Islet of Langerhans (tissue), 1 donor: ENCODE results near the gene EZR.

ENCODE experiments used
- FAIRE-seq: peaks from one replicate; lab custom pipeline; 2011; peaks lifted over from hg19 to GRCh38; lab: Jason Lieb, UNC

EZR gene

DNA sequence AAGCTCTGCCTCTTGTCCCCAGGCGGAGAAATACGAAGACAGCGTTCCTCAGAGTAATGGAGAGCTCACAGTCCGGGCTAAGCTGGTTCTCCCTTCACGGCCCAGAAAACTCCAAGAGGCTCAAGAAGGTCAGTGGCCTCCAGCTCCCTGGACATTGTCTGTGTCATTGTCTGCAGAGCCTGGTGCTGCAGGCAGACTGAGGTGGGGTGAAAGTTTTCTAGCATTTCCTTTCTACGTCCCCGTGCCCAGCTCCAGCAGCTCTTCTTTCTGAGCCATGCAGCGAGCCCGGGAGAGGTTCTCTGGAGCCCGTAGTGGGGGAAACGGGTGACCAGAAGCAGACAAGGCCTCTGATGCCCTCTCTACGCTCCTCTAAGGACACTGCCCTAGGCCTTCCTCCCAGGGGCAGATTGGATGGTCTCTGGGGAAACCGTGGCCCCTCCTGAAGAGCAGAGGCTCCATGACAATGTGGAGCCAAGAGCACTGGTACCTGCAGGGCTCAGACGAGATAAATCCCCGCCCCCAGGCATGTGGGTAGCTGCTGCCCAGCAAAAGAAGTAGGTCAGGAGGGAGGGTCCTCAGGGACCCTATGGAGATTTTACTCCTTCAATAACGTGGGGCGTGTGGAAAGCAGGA, 58.4 kb downstream of the EZR start:
- FAIRE-seq: no peak

DNA sequence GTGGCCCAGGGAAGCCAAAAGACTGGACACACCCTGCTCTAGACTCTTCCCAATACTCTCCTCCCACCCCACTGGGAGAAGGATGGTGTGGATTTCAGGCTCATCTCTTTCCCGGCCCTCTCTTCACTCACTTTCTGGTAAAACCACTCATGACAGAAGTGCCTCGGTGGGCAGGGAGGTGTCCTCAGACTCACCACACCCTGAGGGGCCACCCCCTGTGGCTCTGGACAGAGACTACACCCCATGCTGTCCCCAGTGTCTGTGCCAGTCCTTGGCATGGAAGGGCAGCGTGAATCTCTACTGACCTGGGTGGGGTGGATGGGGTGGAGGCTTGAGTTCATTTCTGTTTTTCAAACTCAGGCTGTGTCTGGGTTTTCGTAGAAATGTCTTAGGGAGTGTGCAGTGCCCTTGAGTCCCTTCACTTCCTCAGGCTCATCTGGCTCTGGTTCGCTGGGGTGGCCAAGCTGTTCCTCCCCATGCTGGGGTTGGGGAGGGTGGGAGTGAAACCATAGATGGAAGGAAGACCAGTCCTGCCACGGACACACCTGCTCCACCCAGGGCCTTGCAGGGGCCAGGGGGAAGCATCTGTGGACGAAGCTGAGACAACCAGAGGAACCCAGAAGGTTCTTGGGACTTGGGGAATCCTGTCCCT, 59.1 kb downstream of the EZR start:
- no peak for FAIRE-seq

DNA sequence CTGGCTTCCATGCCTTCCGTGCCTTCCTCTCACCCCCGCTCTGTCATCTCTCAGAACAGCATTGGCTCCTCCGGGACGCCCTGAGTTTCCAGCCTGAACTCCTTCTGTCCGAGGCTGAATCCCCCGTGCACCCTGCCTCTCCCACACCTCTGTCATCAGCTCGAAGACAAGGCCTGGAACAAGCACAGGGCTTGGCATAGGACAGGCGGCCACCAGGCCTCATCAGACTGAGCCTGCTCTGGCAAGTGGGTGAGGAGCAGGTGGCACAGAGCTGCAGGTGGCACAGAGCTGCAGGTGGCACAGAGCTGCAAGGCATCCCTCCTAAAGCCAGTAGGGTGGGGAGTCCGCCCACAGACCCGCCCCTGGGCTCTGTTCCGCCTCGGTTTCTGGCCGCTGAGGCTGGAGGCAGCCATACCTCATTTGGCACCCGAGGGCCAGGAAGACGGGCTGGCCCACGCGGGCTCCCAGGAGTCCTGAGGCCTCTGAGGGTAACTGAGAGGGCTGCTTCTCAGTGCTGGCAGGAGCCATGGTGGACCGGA, 60.2 kb downstream of the EZR start:
- FAIRE-seq: no peak

DNA sequence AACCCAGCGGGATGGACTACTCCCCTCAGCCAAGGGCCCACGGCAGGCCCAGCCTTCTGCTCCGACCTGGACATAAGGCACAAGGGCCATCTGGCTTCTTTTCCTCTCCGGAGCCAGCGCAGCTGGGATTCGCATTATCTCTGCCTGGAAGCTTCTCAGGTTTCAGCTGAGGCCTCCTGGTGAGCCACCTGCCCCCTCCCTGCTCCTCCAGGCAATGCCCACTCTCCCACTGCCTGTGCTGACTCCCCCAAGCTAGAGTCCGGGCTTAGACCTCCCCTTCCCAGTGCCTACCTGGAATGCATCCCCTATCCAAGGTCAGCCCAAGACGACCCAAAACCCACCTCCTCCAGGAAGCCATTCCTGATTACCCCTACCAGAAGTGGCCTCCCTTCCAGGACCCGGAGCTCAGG, 60.7 kb downstream of the EZR start:
- no peak for FAIRE-seq

DNA sequence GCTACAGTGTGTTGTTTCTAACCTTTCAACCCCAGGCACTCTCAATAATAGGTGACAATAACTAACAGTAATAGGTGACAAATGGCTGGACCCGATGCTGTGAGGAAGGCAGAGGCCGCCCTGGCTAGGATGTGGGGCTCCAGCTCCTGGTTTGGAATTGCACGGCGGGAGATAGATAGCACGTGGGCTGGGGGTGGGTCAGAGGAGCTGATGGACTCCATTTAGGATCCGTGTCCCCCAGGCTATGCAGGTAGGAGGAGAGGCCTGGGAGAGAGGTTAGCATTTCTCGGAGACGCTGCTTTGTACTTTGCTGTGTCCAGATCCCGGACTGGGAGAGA, 61.4 kb downstream of the EZR start:
- FAIRE-seq: no peak

DNA sequence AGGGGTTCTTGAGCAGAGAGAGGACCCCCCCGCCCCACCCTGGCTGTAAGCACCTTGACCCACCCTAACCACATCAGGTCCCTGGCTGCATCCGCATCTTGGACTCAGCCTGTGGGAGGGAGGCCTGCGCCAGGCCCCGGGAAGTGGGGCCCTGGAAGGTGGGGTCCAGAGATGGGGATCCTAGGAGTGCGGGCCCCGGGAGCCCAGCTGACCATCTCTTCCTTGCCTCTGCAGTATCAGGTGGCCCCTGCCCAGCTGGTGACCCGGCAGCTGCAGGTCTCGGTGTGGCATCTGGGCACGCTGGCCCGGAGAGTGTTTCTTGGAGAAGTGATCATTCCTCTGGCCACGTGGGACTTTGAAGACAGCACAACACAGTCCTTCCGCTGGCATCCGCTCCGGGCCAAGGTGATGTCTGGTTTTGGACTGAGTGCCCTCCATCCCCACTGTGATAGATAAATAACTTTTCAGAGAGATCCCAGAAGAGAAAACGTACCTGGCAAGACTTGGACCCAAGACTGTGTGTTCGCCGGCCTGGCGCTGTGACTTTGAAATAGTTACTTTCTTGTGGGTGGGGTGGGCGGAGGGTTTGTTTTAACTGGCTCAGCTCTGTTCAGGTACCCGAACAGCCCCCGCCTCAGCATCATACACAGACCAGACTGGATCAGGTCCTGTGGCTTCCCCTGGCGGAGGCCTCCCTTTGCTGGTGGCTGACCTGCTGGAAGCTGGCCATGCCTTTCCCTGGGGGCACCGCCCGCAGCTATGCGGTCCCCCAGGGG, 62.0 kb downstream of the EZR start:
- no peak for FAIRE-seq

DNA sequence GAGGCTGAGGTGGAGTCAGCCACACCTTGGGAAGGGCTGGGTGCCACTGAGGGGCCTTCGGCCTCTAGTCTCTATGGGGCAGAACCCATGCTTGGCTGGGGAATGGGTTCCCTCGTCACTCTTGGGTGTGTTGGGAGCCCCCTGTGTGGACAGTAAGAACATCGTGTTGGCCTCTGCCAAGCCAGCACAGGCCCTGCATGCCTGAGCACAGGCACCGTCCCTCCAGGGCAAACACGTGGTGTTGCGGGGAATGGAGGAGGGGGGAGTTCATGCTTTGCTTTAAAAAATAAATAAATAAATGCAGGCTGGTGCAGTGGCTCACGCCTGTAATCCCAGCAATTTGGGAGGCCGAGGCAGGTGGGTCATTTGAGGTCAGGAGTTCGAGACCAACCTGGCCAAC, 63.0 kb downstream of the EZR start:
- no peak for FAIRE-seq

DNA sequence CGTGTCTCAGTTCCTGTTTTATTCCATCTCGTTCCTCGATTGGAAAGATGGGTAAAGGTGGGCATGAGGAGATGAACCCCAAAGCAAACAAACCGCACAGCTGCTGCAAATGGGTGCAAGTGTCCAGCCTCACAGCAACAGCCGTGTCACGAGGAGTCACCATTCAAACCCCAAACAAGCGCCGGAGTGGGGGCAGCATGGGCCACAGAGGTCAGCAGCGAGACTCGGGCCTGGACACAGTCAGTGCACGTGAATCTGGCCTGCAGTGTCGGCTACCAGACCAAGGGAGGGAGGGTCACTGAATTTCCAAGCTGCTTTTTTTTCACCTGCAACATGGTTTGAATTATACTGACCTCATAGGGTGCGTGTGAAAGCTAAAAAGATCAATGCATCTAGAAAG, 63.5 kb downstream of the EZR start:
- no peak for FAIRE-seq

DNA sequence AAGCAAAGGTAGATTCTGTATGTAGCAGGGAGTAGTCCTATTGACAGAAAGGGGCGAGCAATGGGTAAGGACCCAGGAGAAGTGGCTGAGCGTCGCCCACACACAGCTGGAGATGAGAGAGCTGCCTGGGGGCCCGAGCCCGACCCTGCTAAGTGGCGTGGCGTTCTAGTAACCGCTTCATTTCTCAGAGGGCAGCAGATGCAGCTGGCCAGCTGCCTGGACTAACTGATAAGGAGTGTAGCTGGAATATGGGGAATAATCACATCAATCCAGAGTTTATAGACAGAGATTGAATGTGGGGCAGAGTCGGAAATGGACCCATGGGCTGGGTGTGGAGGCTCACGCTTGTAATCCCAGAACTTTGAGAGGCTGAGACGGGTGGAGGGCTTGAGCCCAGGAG, 64.4 kb downstream of the EZR start:
- FAIRE-seq: no peak

DNA sequence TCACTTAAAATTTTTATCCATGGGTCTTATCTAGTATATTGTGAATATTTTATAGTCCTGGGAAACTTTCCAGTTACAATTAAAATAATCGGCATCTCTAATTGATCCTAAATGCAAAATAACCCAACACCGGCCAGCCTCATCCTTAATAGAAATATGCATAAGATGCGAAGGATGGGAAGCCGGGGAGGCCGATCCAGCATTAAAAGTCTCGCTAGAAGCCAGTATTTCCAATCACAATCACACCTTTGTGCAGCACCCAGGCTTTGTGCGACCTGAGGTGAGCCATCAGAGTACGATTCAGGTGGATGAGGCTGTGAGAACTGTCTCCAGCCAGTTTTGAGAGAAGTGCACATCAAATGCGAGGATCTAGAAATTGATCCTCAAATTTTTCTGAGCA, 65.4 kb downstream of the EZR start:
- no peak for FAIRE-seq

DNA sequence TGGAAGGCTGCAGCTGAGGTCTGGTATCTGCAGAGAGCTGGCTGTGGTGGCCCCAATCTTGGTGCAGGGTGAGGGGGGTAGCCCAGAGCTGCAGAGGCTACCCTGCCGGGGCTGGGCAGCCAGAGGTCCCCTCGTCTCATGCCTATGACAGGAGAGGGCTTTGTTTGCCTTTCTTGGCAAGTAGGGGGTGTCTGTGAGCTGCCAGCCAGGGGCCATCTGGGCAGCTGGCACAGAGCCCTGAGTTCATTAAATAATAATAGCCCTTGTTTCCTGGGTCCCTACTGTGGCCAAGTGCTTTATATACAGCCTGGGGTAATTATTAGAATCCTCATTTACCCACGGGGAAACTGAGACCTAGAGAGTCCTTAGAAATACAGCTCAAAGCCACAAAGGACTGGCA, 66.6 kb downstream of the EZR start:
- no peak for FAIRE-seq

DNA sequence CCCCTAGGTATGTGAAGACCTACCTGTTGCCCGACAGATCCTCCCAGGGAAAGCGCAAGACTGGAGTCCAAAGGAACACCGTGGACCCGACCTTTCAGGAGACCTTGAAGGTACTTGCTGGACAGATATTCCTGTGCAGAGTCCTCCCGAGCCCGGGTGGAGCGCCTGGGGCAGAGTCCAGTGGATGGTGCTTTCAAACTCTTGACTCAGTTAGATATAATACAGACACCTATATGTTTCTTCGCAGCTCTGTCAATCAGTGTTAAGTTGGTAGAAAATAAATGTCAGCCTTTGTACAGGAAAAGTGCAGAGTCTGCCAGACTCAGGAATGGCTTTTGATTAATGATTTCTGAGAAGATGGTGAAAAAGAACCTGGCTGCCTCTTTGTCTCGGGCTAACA, 67.2 kb downstream of the EZR start:
- no peak for FAIRE-seq

DNA sequence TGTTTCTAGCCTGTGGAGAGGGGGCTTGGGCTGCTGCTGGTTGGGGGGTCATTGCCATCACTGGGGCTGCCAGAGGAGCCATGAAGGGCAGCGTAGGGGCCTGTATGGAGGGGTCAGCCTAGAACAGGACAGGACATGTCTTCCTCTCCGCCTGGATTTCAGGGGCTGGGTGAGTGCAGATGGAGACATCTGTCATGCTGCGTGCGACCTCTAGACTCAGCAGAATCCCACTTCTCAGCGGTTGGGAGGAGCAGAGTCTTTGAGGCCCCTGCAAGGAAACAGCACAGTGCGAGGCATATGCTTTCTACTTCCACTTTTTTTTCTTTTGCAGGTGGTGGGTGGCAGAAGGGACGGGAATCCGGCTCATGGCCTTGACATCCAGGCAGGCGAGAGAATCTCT, 67.9 kb downstream of the EZR start:
- no peak for FAIRE-seq

DNA sequence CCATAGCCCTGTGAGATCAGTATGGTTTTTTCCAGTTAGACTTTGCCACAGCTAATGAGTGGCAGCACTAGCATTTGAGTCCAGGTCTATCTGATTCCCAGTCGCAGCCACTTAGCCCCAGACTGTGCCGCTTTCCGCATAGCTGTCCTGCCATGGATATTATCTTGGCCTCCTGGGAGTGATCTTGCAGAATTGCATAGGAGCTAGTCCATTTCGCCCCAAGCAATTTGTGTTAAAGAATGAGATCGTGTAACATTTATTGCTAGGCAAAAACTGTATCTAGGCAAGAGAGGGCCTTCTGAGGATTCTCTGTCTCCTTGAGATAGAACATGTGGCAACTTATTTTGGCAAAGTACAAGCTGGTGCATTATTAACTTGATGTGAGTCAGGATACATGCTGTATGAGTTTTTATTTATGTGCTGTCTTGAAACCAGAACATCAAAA, 74.2 kb downstream of the EZR start:
- no peak for FAIRE-seq

DNA sequence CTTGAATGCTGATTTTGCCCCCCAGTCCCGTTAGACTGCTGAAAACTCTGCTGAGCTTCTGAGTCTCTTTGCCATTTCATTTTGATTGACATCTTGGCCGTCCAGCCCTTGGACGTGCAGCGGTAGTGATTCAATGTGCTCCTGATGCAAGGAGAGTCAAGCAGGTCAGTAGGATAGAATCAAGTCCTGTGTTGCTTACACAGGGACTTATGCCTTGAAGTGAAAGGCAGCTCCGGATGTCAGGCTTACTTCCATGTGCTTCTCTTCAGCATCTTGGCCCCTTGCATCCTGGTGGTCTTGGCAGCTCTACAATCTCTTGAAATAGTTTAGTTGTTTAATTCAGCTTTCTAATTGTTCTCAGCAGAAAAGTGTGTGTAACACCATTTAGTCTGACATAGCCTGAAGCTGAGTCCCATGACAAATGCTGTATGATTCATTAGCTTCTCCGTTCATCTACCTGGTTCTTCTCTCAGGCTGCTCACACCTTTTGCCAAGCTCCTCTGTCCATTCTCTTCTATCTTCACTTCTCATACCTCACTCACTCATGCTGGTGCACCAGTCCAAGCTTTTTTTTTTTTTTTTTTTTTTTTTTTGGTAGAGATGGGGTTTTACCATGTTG, 76.0 kb downstream of the EZR start:
- no peak for FAIRE-seq

DNA sequence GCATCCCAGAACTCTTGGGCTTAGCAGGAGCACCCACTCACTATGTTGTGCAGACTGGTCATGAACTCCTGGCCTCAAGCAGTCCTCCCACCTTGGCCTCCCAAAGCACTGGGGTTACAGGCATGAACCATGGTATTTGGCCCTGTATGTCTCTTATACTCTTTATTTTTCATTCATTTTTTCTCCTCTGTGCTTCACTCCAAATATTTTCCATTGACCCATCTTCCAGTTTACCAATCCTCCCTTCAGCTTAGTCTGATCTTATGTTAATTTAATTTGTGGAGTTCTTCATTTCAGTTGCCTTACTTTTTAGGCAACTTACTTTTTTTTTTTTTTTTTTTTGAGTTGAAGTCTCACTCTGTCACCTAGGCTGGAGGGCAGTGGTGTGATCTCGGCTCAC, 79.5 kb downstream of the EZR start:
- FAIRE-seq: no peak

DNA sequence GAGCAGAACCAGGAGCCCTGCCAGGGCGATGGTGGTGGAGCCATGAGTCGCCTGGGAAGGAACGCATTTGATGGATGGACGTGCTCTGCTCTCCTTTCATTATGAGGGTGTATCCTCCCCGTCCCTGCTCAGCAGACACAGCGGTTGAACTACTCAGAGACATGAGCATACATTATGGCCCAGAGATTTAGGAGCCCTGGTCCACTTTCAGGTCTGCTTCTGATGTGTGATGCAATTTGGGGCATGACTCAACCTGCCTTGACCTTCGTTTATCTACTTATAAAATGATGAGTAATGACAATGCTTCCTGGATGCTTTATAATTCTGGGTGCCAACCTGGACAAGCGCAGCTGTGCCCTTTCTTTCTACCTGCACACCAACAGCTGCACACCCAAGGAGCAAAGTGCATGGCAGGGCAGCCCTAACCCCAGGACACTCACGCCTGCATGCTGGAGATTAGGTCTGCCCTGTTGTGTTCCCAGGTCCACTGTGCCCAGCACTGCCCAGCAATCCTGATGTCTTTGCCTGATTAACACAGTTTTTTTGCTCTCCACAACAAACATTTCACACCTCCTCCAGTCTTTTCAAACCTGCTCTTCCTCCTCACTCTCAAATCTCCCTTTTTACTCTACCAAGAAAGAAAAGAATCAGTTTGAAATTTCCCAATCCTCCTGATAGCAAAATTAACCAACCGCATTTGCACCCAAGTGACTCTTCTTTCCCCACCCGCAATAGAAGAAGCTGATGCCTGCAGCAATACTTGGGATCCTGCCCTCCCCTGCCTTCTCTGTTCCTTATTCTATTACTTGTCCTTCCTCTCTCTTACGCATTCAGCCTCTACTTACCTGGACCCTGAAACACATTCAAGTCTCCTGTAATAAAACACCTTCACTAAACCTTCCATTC, 81.2 kb downstream of the EZR start:
- no peak for FAIRE-seq

DNA sequence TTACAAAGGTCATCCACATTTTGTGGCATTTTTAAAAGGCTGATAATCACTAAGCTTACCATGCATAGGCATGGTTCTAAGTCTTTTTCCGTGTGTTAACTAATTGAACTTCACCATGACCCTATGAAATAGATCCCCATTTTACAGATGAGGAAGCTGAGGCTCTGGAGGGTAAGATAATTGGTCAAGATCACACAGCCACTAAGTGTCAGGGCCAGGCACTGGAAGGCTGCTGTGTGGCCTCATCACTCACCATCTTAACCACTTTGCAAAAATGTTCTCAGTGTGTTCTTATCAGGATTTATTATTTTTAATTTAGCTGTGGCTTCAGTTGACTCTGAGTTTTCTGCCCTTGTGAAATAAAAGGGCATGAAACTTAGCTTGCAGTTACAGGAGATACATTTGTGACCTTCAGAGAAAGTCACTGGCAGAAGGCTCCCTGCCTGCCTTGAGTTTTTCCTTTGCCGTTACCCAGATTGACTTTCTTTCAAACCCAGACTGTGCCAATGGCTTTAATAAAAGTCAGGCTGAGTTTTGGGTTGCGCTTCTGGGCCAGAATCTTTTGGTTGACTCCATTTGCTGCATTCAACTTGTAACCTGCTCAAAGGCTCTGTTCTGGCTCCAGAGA, 82.0 kb downstream of the EZR start:
- FAIRE-seq: no peak

DNA sequence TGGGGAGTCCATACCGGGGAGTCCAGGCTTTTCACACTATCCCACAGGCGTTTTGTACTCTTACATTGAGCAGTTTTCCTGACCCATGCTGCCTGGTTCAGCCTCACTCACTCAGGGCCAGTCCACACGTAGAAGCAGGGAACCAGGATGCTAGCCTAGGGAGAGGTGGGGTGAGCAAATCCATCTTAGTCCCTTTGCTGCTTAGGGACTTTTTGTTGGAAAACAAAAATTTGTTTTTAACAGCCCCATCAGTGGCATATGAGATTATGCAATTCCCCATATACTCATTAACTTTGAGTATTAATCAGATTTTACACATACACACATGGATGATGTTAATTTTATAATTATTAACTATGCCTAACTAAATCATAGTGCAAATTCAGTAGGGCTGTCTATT, 84.2 kb downstream of the EZR start:
- no peak for FAIRE-seq

DNA sequence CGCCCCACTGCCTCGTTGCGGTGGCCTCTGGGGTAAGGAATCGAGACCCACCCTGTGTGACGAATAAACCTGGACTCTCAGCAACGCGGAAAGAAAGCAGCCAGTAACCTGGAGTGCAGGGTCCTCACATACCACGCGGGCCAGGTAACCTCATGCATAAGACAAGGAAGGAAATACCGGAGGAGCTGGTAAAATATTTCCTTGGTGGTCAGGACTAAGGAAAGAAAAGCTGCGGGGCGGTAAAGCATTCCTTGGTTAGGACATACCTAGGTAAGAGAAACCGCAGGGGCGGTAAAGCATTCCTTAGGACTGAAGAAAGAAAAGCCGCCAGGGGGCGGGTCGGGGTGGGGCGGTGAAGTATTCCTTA, 88.6 kb downstream of the EZR start:
- no peak for FAIRE-seq

DNA sequence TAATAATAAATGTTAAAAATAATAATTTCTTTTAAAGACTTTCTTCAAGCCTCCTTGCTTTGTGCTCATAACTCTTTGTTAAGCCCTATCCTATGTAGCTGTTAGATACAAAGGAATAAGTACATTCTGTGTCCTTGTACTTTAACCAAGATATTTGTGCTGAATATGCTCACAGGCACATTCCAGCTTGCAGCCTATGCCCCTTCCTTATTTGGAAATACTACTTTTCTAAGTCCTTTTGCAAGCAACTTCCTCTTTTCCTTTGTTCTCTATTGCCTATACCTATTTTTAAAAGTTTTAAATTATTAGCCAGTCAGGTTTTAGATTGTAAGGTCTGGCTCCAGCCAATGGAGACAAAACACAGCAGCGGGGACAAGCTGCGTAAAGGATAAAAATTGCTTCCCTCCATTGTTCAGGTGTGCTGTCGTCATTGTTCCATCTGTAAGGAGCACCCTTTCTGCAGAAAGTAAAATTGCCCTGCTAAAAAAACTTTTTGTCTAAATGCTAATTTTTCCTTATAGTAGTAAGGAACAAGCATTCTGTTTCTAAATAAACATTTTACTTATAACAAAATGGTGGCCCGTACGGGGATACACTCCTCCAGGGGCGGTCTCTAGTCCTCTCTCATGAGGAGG, 89.1 kb downstream of the EZR start:
- FAIRE-seq: no peak
